GM21390 (cell line): Measurements from ENCODE around the gene GRID1.
"Not testable (repeated sequence)": the region's sequence is repeated elsewhere in the genome, so short reads cannot be mapped to it uniquely, and the experiment has no call there.

Experiments
- ATAC-seq: cut with Tn5 transposase; IDR thresholded peaks from one replicate; pipeline ENCODE4 v1.9.1; 2021; ENCODE audit not compliant: unreplicated experiment

GRID1 gene

DNA sequence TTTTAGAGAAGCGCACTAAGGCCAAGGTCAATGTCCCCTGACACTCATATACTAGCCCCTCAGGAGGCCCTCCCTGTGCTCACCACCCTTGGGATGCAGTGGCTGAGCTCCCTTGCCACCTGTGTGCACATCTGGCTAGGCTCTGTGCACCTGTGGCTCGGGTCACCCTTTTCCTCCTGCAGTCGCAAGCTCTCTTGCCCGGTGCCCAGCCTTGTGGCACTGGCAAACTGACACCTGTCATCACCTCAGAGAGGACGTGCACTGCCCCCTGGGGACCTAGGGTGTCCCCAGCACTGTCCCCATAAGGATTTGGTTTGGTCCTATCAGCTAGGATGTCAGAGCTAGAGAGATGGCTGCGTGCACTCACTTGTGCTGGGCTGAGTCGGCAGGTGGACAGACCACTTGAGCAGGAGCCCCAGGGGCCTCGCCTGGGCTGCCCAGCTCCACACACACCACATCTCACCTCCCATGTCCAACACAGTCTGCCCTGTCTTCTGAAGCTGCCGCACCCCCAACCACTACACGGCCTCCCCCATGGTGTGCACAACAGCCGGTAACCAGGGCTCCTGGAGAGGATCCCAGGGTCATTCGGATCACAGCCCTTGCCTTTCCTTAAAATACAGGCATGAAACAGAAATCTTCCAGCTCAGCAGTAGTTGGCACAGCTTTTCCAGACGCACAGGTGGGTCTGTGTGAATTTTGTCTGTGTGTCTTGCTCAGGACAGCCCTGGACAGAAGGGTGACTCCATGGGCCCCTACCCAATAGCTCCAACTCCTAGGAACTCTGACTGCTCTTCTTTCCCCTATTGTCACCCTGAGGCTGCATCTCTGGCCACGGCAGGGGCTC, 111.0 kb downstream of the GRID1 start:
- no peak for ATAC-seq

DNA sequence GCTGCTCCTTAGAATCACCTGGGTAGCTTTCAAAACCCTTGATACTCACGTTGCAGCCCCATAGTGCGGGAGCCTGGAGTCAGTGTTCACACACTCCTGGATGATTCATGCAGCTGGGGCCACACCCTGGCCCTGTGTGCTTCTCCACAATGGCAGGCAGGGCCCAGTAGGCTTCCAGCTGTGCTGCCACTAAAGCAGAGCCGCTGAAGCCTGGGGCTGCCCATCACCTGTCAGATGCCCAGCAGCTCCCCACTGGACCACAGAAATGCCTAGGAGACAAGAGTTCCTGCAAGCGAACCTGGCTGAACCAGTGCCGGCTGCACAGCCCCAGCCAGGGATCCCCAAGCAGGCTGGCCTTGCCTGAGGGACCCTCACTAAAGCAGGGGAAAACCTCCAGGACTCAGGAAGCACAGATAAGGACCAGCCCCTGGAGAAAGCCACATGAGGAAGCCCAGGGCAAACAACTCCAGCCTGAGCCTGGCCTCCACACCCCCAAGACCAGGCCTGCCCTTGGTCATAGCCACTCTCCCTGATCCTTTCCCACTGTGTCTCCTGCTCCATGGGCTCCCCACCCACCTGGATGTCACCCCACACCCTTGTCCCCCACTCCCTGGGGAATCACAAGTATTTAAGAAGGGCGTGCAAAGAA, 111.9 kb downstream of the GRID1 start:
- ATAC-seq = no peak

DNA sequence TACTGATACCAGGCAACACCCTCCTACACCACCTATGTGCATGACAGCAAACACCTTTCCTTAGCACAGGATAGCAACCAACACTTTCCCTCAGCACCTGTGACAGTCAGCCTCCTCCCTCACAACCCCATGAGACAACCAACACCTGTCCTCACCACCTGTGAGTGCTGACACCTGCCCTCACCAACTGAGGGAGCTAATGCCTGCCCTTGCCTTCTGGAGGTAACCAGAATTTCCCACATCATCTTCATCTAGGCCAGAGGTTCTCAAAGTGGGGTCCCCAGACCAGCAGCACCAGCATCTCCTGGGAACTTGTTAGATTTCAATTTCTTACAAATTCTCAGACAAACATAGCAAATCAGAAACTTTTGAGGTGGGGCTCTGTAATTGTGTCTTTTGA, 112.5 kb downstream of the GRID1 start:
- ATAC-seq = no peak

DNA sequence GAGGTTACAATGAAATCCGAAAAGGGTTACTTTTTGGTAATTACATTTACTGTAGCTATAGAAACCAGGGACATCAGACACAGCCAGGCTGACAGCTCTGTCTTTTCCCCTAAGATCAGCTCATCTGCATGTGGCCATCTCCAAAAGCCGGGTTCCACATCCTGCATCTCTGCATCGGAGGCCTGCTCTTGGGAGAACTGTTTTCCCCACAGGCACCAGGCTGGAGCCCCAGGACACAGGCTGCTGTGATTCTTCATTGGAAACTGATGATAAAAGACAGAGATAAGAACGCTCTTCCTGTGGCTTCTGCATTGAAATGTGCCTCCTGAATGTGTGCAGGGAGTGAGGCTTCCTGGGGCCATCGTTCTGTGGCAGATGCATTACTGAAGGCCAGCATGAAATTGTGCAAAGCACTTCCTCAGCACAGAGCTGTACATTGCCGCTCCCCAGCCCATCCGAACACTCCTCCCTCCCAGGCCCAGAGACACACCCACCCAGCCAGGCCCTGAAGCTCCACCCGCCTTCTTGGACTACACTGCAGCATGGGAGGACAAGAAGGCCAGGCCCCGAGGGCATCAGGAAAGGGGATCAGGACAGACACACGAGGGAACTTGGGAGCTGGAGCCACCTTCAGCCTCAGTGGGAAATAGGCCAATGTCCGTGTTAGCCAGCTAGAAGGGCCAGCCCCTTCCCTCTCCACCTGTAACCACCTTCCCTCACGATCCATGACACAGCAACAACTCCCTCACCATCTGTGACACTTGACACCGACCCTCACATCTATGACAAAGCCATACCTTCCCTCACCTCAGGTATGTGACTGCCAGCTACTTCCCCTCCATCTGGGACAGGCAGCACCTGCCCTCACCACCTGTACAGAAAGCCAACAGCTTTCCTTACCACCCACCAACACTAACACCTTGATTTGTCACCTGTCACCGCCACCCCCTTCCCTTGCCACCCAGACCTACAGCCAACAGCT, 113.2 kb downstream of the GRID1 start:
- ATAC-seq = no peak

DNA sequence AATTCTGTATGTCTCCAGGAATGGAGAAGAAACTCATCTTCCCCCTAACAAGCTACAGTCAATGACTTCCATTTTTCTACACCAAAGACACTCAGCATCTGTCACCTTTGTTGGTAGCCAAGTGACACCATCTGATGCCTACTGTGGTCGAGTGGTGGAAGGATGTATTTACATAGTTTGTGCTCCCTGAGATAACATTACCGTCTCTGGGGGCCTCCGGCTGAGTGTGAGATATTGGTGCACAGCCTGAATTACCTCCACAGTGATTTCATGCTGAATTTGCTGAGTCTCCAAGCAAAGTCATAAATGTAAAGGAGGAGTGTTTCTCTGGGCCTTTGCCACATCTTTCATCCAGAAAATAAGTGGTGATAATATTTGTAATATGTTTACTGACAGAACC, 114.0 kb downstream of the GRID1 start:
- no peak for ATAC-seq

DNA sequence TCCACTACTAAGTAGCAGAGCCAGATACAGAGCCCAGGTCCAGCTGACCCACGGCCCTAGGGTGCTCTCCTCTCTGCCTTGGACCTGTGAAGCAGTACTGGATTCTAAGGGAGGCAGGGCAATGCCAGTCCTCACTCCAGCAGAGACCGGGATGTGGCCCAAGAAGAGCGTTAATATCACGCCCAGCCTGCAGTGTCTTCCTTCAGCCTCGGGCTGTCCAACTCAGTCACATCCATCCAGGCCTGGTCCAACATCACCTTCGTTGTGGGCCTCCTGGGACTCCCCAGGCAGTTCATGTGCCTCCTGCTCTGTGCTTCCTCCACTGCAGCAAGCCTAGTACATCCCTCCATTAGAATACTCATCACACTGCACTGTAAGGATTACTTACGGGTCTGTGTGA, 114.5 kb downstream of the GRID1 start:
- no peak for ATAC-seq

DNA sequence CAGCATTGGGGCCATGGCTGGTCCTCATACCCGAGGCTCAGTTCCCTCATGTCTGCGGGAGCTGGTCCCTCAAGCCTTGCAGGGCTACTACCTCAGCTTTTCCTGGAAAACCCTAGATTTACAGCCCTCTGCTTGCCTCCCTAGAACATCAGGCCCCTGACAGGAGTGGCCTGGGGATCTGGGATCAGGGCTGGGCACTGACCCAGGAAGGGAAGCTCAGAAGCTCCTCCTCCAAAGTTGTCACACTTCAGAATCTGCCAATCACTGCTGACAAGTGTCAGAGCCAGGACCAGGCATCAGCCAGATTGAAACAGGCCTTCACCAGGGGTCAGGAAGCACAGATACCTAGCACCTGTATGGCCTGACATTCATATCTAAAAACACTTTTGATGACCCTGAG, 115.2 kb downstream of the GRID1 start:
- ATAC-seq = no peak

DNA sequence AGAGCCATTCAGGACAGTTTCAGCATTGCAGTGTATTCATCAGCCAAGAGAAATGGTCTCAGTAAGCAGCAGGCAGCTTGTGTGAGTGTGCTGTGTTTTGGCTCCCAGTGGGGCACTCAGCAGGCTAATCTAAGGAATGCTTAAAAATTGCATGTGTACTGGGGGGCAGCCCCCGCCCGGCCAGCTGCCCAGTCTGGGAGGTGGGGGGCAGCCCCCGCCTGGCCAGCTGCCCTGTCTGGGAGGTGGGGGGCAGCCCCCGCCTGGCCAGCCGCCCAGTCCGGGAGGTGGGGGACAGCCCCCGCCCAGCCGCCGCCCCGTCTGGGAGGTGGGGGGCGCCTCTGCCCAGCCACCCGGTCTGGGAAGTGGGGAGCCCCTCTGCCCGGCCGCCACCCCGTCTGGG, 116.2 kb downstream of the GRID1 start:
- ATAC-seq = no peak

DNA sequence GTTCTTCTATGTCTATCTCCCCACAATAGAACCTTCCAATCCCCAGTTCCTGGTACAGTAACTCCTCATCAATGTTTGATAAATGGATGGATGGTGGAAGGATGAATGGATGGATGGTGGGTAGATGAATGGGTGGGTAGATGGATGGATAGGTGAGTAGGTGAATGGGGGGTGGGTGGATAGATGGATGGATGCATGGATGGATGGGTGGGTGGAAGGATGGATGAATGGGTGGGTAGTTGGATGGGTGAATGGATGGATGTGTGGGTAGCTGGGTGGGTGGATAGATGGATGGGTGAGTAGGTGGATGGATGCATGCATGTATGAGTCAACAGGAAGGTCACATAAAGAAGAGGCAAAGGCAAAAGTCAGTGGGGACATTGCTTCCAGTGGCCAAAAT, 116.8 kb downstream of the GRID1 start:
- ATAC-seq = no peak

DNA sequence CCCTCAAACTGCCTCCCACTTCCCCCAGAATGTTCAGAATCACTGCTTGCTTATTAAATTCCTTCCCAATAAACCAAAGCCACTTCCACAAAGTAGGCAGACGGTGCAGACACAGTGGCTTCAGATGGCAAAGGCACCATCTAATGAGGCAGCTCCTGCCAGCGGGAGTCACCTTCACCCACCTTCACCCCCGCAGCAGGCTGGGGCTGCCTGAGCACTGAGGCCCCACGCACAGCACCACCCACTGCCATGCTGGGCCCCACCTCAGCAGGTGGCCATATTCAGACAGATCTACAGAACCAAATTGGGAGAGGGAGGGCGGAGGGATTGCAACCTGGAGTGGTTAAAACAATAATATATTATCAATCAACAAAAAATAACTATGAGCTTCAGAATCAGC, 118.5 kb downstream of the GRID1 start:
- ATAC-seq = no peak

DNA sequence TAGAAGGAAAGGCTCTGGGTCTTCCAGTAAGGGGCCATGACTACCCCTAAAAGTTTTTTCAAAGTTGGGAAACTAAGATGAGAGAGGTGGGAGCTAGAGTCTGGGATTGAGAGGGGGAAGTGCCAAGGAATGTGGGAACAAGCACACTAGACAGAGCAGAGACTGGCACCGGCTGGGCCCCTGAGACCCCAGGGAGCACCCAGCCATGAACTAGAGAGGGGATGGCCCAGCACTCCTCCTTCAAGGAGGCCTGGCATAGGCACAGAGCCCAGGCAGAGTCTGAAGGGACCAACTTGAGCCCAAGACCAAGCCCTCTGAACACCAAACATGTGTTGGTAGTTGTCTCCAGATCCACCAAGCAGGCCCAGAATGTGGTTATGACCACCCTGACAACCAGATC, 119.0 kb downstream of the GRID1 start:
- ATAC-seq = no peak

DNA sequence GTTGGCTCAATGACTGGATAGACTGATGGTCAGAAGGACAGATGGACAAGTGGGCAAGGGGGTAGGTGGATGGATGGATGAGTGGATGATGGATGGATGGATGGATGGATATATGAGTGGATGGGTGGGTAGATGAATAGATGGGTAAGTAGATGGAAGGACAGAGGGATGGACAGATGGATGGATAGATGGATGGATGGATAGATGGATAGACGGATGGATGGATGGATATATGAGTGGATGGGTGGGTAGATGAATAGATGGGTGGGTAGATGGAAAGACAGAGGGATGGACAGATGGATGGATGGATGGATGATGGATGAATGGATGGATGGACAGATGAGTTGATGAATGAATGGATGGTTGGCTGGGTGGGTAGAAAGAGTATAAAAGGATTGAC, 119.5 kb downstream of the GRID1 start:
- no peak for ATAC-seq

DNA sequence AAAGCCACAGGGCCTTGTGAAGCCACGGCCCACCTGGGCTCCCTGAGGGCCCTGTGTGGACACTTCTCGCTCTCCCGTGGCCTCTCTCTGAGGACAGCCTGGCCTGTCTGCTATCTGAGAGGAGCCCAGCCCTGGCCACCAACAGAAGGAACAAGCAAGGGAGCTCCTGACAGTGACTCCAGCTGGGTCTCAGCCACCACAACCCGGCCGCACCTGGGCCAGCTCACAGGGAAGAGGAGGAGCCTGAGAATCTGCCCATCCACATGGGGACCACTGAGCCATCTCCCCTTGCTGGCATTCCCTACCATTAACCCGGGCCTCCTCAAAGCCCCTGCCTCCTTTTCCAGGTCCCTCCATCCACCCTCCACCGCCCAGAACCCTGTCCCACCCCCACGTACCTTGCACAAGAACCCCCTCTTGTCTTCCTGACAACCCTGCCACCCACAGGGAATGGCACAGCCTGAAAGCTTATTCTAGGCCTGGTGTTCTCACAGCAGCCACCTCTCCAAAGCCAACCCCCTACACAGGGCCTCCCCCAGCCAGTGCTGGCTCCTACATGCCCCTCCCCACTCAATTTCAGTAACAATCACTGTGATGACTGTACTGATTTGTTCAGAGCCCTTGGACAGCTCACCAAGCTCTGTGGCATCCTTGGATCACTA, 120.2 kb downstream of the GRID1 start:
- no peak for ATAC-seq

DNA sequence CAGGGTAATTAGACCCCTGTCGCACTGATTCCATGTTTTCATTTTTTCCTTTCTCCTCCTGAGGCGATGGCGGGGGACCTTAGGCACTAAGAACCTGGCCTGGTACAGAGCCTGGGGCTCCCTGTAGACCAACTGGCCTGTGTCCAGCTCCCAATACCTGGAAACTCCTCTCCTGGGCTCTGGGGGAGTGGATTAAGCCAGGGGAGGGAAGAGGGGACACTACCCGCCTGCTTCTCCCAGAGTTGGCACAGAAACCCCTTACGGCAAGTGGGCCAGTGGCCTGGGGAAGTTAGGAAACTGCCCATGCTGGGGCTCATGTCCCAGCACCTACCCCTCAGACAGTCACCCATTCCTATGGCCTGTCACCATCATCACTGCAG, 121.6 kb downstream of the GRID1 start:
- ATAC-seq = no peak

DNA sequence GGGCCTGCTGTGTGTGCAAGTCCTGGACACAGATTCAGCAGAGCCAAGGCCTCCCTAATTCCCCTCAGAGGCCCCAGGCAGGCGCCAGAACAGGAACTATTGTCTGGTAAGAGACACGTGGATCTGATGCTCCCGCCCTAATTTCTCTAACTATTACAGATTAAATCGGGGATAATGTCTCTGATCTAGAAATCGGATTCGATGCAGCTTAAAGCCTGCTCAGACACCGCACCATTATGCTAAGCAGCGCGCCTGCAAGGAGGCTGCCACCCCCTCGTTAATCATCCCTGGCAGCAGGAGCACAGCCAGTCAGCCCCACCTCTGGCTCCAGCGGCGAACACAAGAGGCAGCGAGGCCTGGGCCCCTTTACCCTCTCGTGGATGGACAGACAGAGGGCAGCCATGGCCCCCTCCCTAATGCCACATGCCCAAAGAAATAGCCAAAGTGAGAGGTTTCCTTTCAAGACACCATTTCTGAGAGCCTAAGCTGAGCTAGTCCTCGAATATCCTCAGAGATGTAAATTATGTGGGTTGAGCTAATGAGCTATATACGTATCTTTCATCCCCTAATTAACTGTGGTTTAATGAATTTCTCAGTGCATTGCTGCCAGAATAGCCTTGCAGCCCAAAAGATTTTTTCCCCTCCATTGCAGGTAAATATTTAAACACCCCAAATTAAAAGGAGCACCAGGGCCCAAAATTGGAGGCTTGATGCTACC, 122.1 kb downstream of the GRID1 start:
- no peak for ATAC-seq

DNA sequence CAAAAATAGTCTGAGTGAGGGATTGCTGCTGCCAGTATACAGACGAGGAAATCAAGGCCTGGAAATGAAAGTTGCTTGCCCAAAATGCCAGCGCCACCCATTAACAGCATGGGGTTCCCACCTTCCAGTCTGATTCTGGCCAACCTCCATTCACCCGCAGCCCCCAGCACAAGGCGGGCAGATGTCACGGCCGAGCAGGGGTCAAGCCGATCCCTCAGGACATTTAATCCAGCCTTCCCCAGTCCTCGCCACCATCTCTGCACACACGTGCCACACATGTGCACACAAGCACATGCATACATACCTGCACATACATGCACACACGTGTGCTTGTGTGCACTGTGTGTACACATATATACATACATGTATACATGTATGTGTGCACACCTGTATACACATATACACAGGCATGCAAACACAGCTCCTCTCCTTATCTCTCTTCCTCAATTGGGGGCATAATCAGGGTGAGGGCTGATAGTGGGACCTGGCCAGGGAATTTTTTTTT, 122.9 kb downstream of the GRID1 start:
- no peak for ATAC-seq

DNA sequence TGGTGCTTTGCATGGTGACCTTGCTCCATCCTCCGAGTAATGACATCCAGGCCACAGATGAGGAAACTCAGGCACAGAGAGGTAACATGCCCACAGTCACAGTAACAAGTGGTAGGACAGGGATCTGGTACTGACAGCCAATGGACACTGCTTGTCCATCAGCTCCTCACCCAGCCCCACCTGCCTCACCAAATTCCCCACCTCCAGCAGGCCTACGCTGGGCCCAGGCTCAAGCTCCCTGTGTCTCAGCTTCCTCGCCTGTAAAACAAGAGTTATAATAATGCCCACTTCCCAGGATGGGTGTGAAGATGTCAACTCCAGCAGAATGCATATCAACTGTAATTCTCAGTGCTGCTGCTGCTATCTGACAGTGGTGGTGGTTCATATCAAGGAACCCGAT, 123.8 kb downstream of the GRID1 start:
- no peak for ATAC-seq

DNA sequence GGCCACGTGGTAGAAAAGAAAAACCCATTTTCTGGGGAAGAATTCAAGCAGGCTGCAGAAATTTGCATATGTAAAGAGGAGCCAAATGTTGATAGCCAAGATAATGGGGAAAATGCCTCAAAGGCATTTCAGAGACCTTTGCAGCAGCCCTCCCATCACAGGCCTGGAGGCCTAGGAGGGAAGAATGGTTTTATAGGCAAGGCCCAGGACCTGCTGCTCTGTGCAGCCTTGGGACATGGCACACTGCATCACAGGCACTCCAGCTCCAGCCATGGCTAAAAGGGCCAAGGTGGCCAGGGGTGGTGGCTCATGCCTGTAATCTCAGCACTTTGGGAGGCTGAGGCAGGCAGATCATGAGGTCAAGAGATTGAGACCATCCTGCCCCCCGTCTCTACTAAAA, 128.5 kb downstream of the GRID1 start:
- not testable (repeated sequence) for ATAC-seq

DNA sequence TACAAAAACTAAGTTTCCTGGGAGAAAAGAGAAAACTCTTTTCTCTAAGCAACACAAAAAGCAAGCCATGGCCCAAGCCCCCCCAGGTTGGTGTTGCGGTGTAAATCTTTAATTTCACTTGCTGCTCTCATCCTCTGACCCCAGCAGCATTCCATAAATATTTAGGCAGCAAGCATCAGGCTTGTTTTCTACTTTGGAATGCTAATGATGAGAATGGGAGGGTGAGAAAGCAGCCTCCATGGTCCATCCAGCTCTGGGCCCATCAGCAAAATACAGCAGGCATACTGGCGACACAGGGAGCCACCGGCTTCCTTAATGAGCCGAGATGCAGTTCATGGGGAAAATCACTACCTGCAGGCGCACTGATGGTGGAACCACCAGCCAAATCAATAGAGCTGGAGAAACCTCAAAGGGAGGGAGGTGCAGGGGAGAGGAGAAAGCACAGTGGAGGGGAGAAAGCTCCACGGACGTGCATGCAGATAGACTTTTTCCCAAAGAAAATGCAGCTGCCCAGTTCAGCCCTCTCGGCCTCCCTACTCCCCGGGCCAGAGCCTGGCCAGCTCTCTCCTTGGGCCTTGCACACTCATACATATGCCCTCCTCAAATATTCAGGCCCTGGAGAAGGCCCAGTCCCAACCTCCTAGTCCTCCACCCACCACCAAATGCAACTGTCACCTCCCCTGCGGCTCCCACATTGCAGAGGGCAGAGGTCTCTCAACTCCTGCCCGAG, 131.9 kb downstream of the GRID1 start:
- ATAC-seq = no peak

DNA sequence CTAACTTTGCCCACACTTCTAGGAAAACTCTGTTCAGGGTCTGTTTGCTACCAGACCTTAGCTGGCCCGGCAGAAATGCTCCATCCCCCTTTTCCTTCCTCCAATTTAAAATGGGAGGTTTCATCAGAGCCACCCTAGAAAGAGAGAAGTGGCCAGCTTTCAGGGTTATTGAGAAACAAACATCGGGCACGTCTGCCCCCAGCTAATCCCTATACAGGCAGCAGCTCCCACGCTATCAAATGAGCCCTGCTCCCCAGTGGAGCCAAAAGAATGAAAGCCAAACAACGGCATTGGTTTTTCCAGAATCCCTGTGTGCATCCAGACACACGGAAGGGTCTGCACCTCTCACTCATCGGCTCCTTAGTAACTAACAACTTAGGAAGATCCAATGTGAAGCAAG, 132.5 kb downstream of the GRID1 start:
- no peak for ATAC-seq
